ENCODE results near the gene MFSD1.

The MFSD1 gene

GRCh38 chr3:158863247-158863646 lies 61.4 kb downstream of the MFSD1 start:
- no peaks in the 10 kb centered on the region for H3K9me3 ChIP-seq (ENCODE audit: insufficient read depth, low read length, severe bottlenecking)
- no peak overlapping the region for H2AFZ ChIP-seq (ENCODE audit: low read depth, low read length)
- no peak overlapping the region for H3K9ac ChIP-seq (ENCODE audit: low read depth, low read length)
- no peaks in the 10 kb centered on the region for H4K20me1 ChIP-seq (ENCODE audit: insufficient read depth, low read length)
- no peak for DNase-seq
- no peak overlapping the region for H3K4me3 ChIP-seq (ENCODE audit: low read depth in 1 of 2, low read length in 2 of 2)
- H3K27me3 ChIP-seq (ENCODE audit: insufficient read depth, low read length, poor library complexity), result no peaks in the 10 kb centered on the region
- H3K4me2 ChIP-seq (ENCODE audit: insufficient read depth, low read length), result no peak overlapping the region
- H3K4me1 ChIP-seq (ENCODE audit: insufficient read depth, low read length), result no peaks in the 10 kb centered on the region
- no peak for ATAC-seq (ENCODE audit: insufficient read depth, low read depth)
- H3K79me2 ChIP-seq (ENCODE audit: insufficient read depth, low read length), result no peaks in the 10 kb centered on the region
- H3K36me3 ChIP-seq (ENCODE audit: insufficient read depth, low read length), result no peaks in the 10 kb centered on the region
- TF ChIP-seq EZH2 (IDR thresholded peaks at IDR 0.05; ENCODE audit: borderline replicate concordance, low read depth, low read length, severe bottlenecking), result no peak
- TF ChIP-seq, protein P1, sequence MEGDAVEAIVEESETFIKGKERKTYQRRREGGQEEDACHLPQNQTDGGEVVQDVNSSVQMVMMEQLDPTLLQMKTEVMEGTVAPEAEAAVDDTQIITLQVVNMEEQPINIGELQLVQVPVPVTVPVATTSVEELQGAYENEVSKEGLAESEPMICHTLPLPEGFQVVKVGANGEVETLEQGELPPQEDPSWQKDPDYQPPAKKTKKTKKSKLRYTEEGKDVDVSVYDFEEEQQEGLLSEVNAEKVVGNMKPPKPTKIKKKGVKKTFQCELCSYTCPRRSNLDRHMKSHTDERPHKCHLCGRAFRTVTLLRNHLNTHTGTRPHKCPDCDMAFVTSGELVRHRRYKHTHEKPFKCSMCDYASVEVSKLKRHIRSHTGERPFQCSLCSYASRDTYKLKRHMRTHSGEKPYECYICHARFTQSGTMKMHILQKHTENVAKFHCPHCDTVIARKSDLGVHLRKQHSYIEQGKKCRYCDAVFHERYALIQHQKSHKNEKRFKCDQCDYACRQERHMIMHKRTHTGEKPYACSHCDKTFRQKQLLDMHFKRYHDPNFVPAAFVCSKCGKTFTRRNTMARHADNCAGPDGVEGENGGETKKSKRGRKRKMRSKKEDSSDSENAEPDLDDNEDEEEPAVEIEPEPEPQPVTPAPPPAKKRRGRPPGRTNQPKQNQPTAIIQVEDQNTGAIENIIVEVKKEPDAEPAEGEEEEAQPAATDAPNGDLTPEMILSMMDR (IDR thresholded peaks at IDR 0.05; ENCODE audit: borderline replicate concordance, extremely low read depth, low read length, poor library complexity, severe bottlenecking), result no peak
- no peak overlapping the region for H3K27ac ChIP-seq (ENCODE audit: low read length)

- no peak for ATAC-seq (ENCODE audit: insufficient read depth, low read depth)
- Histone ChIP-seq H4K20me1 (ENCODE audit: insufficient read depth, low read length) (no peaks in the 10 kb centered on the region), H3K9ac (ENCODE audit: low read depth, low read length) (no peak overlapping the region), H3K36me3 (ENCODE audit: insufficient read depth, low read length) (no peaks in the 10 kb centered on the region), H2AFZ (ENCODE audit: low read depth, low read length) (no peak overlapping the region), H3K27ac (ENCODE audit: low read length) (no peak overlapping the region), H3K4me2 (ENCODE audit: insufficient read depth, low read length) (no peak overlapping the region), H3K27me3 (ENCODE audit: insufficient read depth, low read length, poor library complexity) (peaks cover 3% of the 10 kb centered on the region), H3K4me1 (ENCODE audit: insufficient read depth, low read length) (no peaks in the 10 kb centered on the region), H3K4me3 (ENCODE audit: low read depth in 1 of 2, low read length in 2 of 2) (no peak overlapping the region), H3K9me3 (ENCODE audit: insufficient read depth, low read length, severe bottlenecking) (no peaks in the 10 kb centered on the region), H3K79me2 (ENCODE audit: insufficient read depth, low read length) (no peaks in the 10 kb centered on the region)
- no peak for TF ChIP-seq EZH2 (IDR thresholded peaks at IDR 0.05; ENCODE audit: borderline replicate concordance, low read depth, low read length, severe bottlenecking)
- TF ChIP-seq, protein P1 (IDR thresholded peaks at IDR 0.05; ENCODE audit: borderline replicate concordance, extremely low read depth, low read length, poor library complexity, severe bottlenecking), result no peak
- DNase-seq, result no peak
Measured at GRCh38 chr3:158864492-158864891, 62.6 kb downstream of the MFSD1 start.

GRCh38 chr3:158875700-158876099 lies 73.8 kb downstream of the MFSD1 start:
- DNase-seq (no peak), ATAC-seq (ENCODE audit: insufficient read depth, low read depth) (no peak)
- H3K4me2 ChIP-seq (ENCODE audit: insufficient read depth, low read length), result no peak overlapping the region
- no peaks in the 10 kb centered on the region for H3K9me3 ChIP-seq (ENCODE audit: insufficient read depth, low read length, severe bottlenecking)
- H3K79me2 ChIP-seq (ENCODE audit: insufficient read depth, low read length), result no peaks in the 10 kb centered on the region
- H3K36me3 ChIP-seq (ENCODE audit: insufficient read depth, low read length), result no peaks in the 10 kb centered on the region
- no peak overlapping the region for H3K9ac ChIP-seq (ENCODE audit: low read depth, low read length)
- H2AFZ ChIP-seq (ENCODE audit: low read depth, low read length), result no peak overlapping the region
- H4K20me1 ChIP-seq (ENCODE audit: insufficient read depth, low read length), result no peaks in the 10 kb centered on the region
- H3K4me1 ChIP-seq (ENCODE audit: insufficient read depth, low read length), result no peaks in the 10 kb centered on the region
- no peak overlapping the region for H3K4me3 ChIP-seq (ENCODE audit: low read depth in 1 of 2, low read length in 2 of 2)
- no peak overlapping the region for H3K27ac ChIP-seq (ENCODE audit: low read length)
- no peaks in the 10 kb centered on the region for H3K27me3 ChIP-seq (ENCODE audit: insufficient read depth, low read length, poor library complexity)
- no peak for TF ChIP-seq EZH2 (IDR thresholded peaks at IDR 0.05; ENCODE audit: borderline replicate concordance, low read depth, low read length, severe bottlenecking)
- TF ChIP-seq, protein P1 (IDR thresholded peaks at IDR 0.05; ENCODE audit: borderline replicate concordance, extremely low read depth, low read length, poor library complexity, severe bottlenecking), result no peak
